ENCODE measurements around the gene MAP4K4. TPM values are rescaled to one million over a fixed set of nuclear protein-coding genes. Genes with fewer than 3 reads are reported as not detected.

MAP4K4 gene
- total and polyA plus RNA-seq, 7 experiments from 2014 or later, result 13.6 to 138 (median 121) TPM

GRCh38 chr2:101737478-101738255, 40.2 kb downstream of the MAP4K4 start:
- CTCF ChIA-PET, result no interaction called here
- POLR2A ChIA-PET, result interaction anchor here (0.5 kb wide), 1 partner anchor 404 kb away, joined by 3 read pairs; no protein-coding TSS in a partner anchor
- Mint-ChIP-seq H3K27me3 (no peaks in the 10 kb centered on the region), H3K4me3 (peak overlapping the region in 5 of 10 donors; percentile 5 to 60 (median 25)), H3K4me1 (peaks cover 62 to 98% (median 94%) of the 10 kb centered on the region in 7 donors), H3K36me3 (peaks cover 0 to 3% (median 0%) of the 10 kb centered on the region in 5 donors), H3K27ac (peak overlapping the region in 7 of 9 donors; percentile 5 to 82 (median 65)), H3K9me3 (no peaks in the 10 kb centered on the region)
- DNase-seq (no peak), ATAC-seq (no peak)
- H3K36me3 ChIP-seq (ENCODE audit: control insufficient read depth in 2 of 3, insufficient read depth in 3 of 3, low read length in 3 of 3), result peaks cover 0 to 3% (median 0%) of the 10 kb centered on the region in 3 experiments
- intact Hi-C loops (cut with micrococcal nuclease), result loop anchor here in 1 of 2 donors (2.0 kb wide), 2 partner anchors 13 to 15 kb away; no protein-coding TSS in a partner anchor
- H3K4me3 ChIP-seq (ENCODE audit: low read length), result no peak overlapping the region
- H3K4me1 ChIP-seq (ENCODE audit: control insufficient read depth in 2 of 2, insufficient read depth in 2 of 2, low read length in 2 of 2), result peaks cover 41 to 60% of the 10 kb centered on the region in 2 donors
- no peak overlapping the region for H3K27ac ChIP-seq (ENCODE audit: low read depth, low read length)
- no peaks in the 10 kb centered on the region for H3K27me3 ChIP-seq (ENCODE audit: control insufficient read depth in 2 of 2, insufficient read depth in 2 of 2, low read length in 2 of 2)
- H3K9me3 ChIP-seq (ENCODE audit: control insufficient read depth in 2 of 3, low read length in 3 of 3), result no peaks in the 10 kb centered on the region

GRCh38 chr2:101738649-101739048, 41.1 kb downstream of the MAP4K4 start:
- peak overlapping the region in 4 of 9 donors; percentile 32 to 60 (median 51) for H3K27ac Mint-ChIP-seq

GRCh38 chr2:101740555-101740964, 43.1 kb downstream of the MAP4K4 start:
- H3K27ac Mint-ChIP-seq, result peak overlapping the region in 5 of 9 donors; percentile 19 to 68 (median 44)
- no peaks in the 10 kb centered on the region for H3K9me3 Mint-ChIP-seq
- H3K27me3 Mint-ChIP-seq, result no peaks in the 10 kb centered on the region
- Histone ChIP-seq H3K4me3 (ENCODE audit: low read length) (no peak overlapping the region), H3K36me3 (ENCODE audit: control insufficient read depth in 2 of 3, insufficient read depth in 3 of 3, low read length in 3 of 3) (no peaks in the 10 kb centered on the region), H3K4me1 (ENCODE audit: control insufficient read depth in 2 of 2, insufficient read depth in 2 of 2, low read length in 2 of 2) (peaks cover 32 to 52% of the 10 kb centered on the region in 2 donors), H3K9me3 (ENCODE audit: control insufficient read depth in 2 of 3, low read length in 3 of 3) (no peaks in the 10 kb centered on the region), H3K27ac (ENCODE audit: low read depth, low read length) (no peak overlapping the region), H3K27me3 (ENCODE audit: control insufficient read depth in 2 of 2, insufficient read depth in 2 of 2, low read length in 2 of 2) (no peaks in the 10 kb centered on the region)
- DNase-seq (no peak), ATAC-seq (no peak)
- H3K36me3 Mint-ChIP-seq, result peaks cover 0 to 3% (median 0%) of the 10 kb centered on the region in 5 donors
- ChIA-PET CTCF (interaction anchor here (2.0 kb wide), 1 partner anchor 18 kb away, joined by 5 read pairs; no protein-coding TSS in a partner anchor), POLR2A (no interaction called here)
- H3K4me3 Mint-ChIP-seq, result peak overlapping the region in 3 of 10 donors; percentile 34 to 67 (median 49)
- intact Hi-C loops (cut with micrococcal nuclease), result loop anchor here in 1 of 2 donors (5.0 kb wide), 1 partner anchor 37 kb away; no protein-coding TSS in a partner anchor
- peaks cover 60 to 98% (median 95%) of the 10 kb centered on the region in 7 donors for H3K4me1 Mint-ChIP-seq

More at GRCh38 chr2:101738649-101739048, 41.1 kb downstream of the MAP4K4 start:
- Histone ChIP-seq H3K36me3 (ENCODE audit: control insufficient read depth in 2 of 3, insufficient read depth in 3 of 3, low read length in 3 of 3) (no peaks in the 10 kb centered on the region), H3K4me1 (ENCODE audit: control insufficient read depth in 2 of 2, insufficient read depth in 2 of 2, low read length in 2 of 2) (peaks cover 36 to 57% of the 10 kb centered on the region in 2 donors), H3K9me3 (ENCODE audit: control insufficient read depth in 2 of 3, low read length in 3 of 3) (no peaks in the 10 kb centered on the region), H3K27me3 (ENCODE audit: control insufficient read depth in 2 of 2, insufficient read depth in 2 of 2, low read length in 2 of 2) (no peaks in the 10 kb centered on the region), H3K4me3 (ENCODE audit: low read length) (no peak overlapping the region), H3K27ac (ENCODE audit: low read depth, low read length) (no peak overlapping the region)
- Mint-ChIP-seq H3K4me3 (peak overlapping the region in 2 of 10 donors; percentile 19 to 30), H3K9me3 (no peaks in the 10 kb centered on the region), H3K4me1 (peaks cover 60 to 98% (median 94%) of the 10 kb centered on the region in 7 donors), H3K36me3 (peaks cover 0 to 3% (median 0%) of the 10 kb centered on the region in 5 donors), H3K27me3 (no peaks in the 10 kb centered on the region)
- intact Hi-C loops (cut with micrococcal nuclease), result loop anchor here in 1 of 2 donors (2.0 kb wide), 1 partner anchor 14 kb away; no protein-coding TSS in a partner anchor
- ChIA-PET CTCF (no interaction called here), POLR2A (interaction anchor here (0.5 kb wide), 1 partner anchor 405 kb away, joined by 3 read pairs; no protein-coding TSS in a partner anchor)
- ATAC-seq (no peak), DNase-seq (no peak)

GRCh38 chr2:101741775-101742520, 44.4 kb downstream of the MAP4K4 start:
- intact Hi-C loops (cut with micrococcal nuclease), result loop anchor here in 1 of 2 donors (1.0 to 5.0 kb wide), 2 partner anchors 10 to 35 kb away; no protein-coding TSS in a partner anchor
- no peaks in the 10 kb centered on the region for H3K9me3 Mint-ChIP-seq
- H3K36me3 Mint-ChIP-seq, result peaks cover 0 to 3% (median 0%) of the 10 kb centered on the region in 5 donors
- peak overlapping the region; percentile 23 to 96 (median 83) for H3K27ac Mint-ChIP-seq
- Histone ChIP-seq H3K4me3 (ENCODE audit: low read length) (no peak overlapping the region), H3K27me3 (ENCODE audit: control insufficient read depth in 2 of 2, insufficient read depth in 2 of 2, low read length in 2 of 2) (no peaks in the 10 kb centered on the region), H3K27ac (ENCODE audit: low read depth, low read length) (peak overlapping the region; percentile 19), H3K36me3 (ENCODE audit: control insufficient read depth in 2 of 3, insufficient read depth in 3 of 3, low read length in 3 of 3) (no peaks in the 10 kb centered on the region), H3K9me3 (ENCODE audit: control insufficient read depth in 2 of 3, low read length in 3 of 3) (no peaks in the 10 kb centered on the region), H3K4me1 (ENCODE audit: control insufficient read depth in 2 of 2, insufficient read depth in 2 of 2, low read length in 2 of 2) (peaks cover 26 to 51% of the 10 kb centered on the region in 2 donors)
- CTCF ChIA-PET, result interaction anchor here (0.6 to 2.0 kb wide), 5 partner anchors 11 to 740 kb away, joined by 3 to 5 read pairs (median 3); partner anchors contain the start of gene RPL31
- H3K27me3 Mint-ChIP-seq, result no peaks in the 10 kb centered on the region
- DNase-seq (no peak), ATAC-seq (no peak)
- H3K4me3 Mint-ChIP-seq, result peak overlapping the region in 9 of 10 donors; percentile 4 to 67 (median 57)
- POLR2A ChIA-PET, result interaction anchor here (0.6 to 1.4 kb wide), 4 partner anchors 19 to 137 kb away, joined by 3 to 7 read pairs (median 4); no protein-coding TSS in a partner anchor
- peaks cover 60 to 98% (median 95%) of the 10 kb centered on the region in 7 donors for H3K4me1 Mint-ChIP-seq

- DNase-seq, result no peak
- Mint-ChIP-seq H3K27ac (peak overlapping the region; percentile 8 to 96 (median 83)), H3K4me3 (peak overlapping the region in 8 of 10 donors; percentile 34 to 67 (median 57)), H3K36me3 (peaks cover 0 to 3% (median 0%) of the 10 kb centered on the region in 5 donors), H3K27me3 (no peaks in the 10 kb centered on the region), H3K4me1 (peaks cover 63 to 98% (median 94%) of the 10 kb centered on the region in 7 donors), H3K9me3 (no peaks in the 10 kb centered on the region)
- ChIA-PET CTCF (interaction anchor here (0.6 to 2.0 kb wide), 6 partner anchors 11 to 741 kb away, joined by 3 to 5 read pairs (median 3); partner anchors contain the start of gene RPL31), POLR2A (interaction anchor here (0.8 to 1.3 kb wide), 2 partner anchors 26 to 43 kb away, joined by 3 to 4 read pairs; no protein-coding TSS in a partner anchor)
- H3K36me3 ChIP-seq (ENCODE audit: control insufficient read depth in 2 of 3, insufficient read depth in 3 of 3, low read length in 3 of 3), result no peaks in the 10 kb centered on the region
- no peaks in the 10 kb centered on the region for H3K9me3 ChIP-seq (ENCODE audit: control insufficient read depth in 2 of 3, low read length in 3 of 3)
- H3K27ac ChIP-seq (ENCODE audit: low read depth, low read length), result peak overlapping the region; percentile 19
- intact Hi-C loops (cut with micrococcal nuclease), result loop anchor here in 1 of 2 donors (1.0 to 5.0 kb wide), 2 partner anchors 10 to 35 kb away; no protein-coding TSS in a partner anchor
- H3K4me1 ChIP-seq (ENCODE audit: control insufficient read depth in 2 of 2, insufficient read depth in 2 of 2, low read length in 2 of 2), result peaks cover 26 to 49% of the 10 kb centered on the region in 2 donors
- H3K4me3 ChIP-seq (ENCODE audit: low read length), result no peak overlapping the region
- no peak for ATAC-seq
- H3K27me3 ChIP-seq (ENCODE audit: control insufficient read depth in 2 of 2, insufficient read depth in 2 of 2, low read length in 2 of 2), result no peaks in the 10 kb centered on the region
Measured at GRCh38 chr2:101742547-101742946, 45.0 kb downstream of the MAP4K4 start.
